ENCODE results near the gene NIPSNAP3A. TPM values are rescaled to one million over a fixed set of nuclear protein-coding genes. Genes with fewer than 3 reads are reported as not detected.

The NIPSNAP3A gene
- total RNA-seq, 1 experiment from 2014 or later, result 13.6 TPM

GRCh38 chr9:104748359-104749031, 1.0 kb downstream of the NIPSNAP3A start:
- Histone ChIP-seq H3K27ac (ENCODE audit: low read depth, low read length, poor library complexity, severe bottlenecking) (peak overlapping the region; percentile 79), H3K27me3 (replicated peaks; ENCODE audit: insufficient read depth, low read depth, low read length, poor library complexity) (no peaks in the 10 kb centered on the region), H3K4me1 (ENCODE audit: insufficient read depth, low read length, poor library complexity, severe bottlenecking) (no peaks in the 10 kb centered on the region), H3K9me3 (ENCODE audit: low read depth, low read length, poor library complexity, severe bottlenecking) (no peaks in the 10 kb centered on the region), H3K36me3 (ENCODE audit: insufficient read depth, low read length, poor library complexity, severe bottlenecking) (no peaks in the 10 kb centered on the region), H3K4me3 (ENCODE audit: low read depth, low read length, poor library complexity, severe bottlenecking) (peak overlapping the region; percentile 90)
- DNase-seq (ENCODE audit: low spot score), result peak; percentile 17
- TF ChIP-seq EZH2 (IDR thresholded peaks at IDR 0.05; ENCODE audit: borderline replicate concordance, low read depth, low read length, poor library complexity, severe bottlenecking) (no peak), CTCF (conservative IDR thresholded peaks at IDR 0.05; ENCODE audit: low read depth, low read length) (no peak)
- intact Hi-C loops (cut with micrococcal nuclease; ENCODE audit: unreplicated experiment), result no loop called here
- no TSS peak for BruUV-seq (replicated peaks)
- ChIA-PET CTCF (interaction anchor here (0.6 kb wide), 1 partner anchor 154 kb away, joined by 4 read pairs; no protein-coding TSS in a partner anchor), POLR2A (ENCODE audit: low non-redundant PET) (no interaction called here)

- BruUV-seq (replicated peaks), result no TSS peak
Observed at GRCh38 chr9:104750185-104750767, 2.8 kb downstream of the NIPSNAP3A start.

GRCh38 chr9:104758974-104759373, 11.5 kb downstream of the NIPSNAP3A start:
- no peaks in the 10 kb centered on the region for H3K4me1 ChIP-seq (ENCODE audit: insufficient read depth, low read length, poor library complexity, severe bottlenecking)
- POLR2A ChIA-PET (ENCODE audit: low non-redundant PET), result no interaction called here
- no peaks in the 10 kb centered on the region for H3K9me3 ChIP-seq (ENCODE audit: low read depth, low read length, poor library complexity, severe bottlenecking)
- CTCF ChIA-PET, result interaction anchor here (0.6 kb wide), 1 partner anchor 11 kb away, joined by 3 read pairs; no protein-coding TSS in a partner anchor
- no peaks in the 10 kb centered on the region for H3K27me3 ChIP-seq (replicated peaks; ENCODE audit: insufficient read depth, low read depth, low read length, poor library complexity)
- no peaks in the 10 kb centered on the region for H3K36me3 ChIP-seq (ENCODE audit: insufficient read depth, low read length, poor library complexity, severe bottlenecking)
- DNase-seq (ENCODE audit: low spot score), result no peak
- no peak overlapping the region for H3K4me3 ChIP-seq (ENCODE audit: low read depth, low read length, poor library complexity, severe bottlenecking)
- H3K27ac ChIP-seq (ENCODE audit: low read depth, low read length, poor library complexity, severe bottlenecking), result no peak overlapping the region
- intact Hi-C loops (cut with micrococcal nuclease; ENCODE audit: unreplicated experiment), result no loop called here
- no TSS peak for BruUV-seq (replicated peaks)
- TF ChIP-seq CTCF (conservative IDR thresholded peaks at IDR 0.05; ENCODE audit: low read depth, low read length) (no peak), EZH2 (IDR thresholded peaks at IDR 0.05; ENCODE audit: borderline replicate concordance, low read depth, low read length, poor library complexity, severe bottlenecking) (no peak)

More at GRCh38 chr9:104750185-104750767, 2.8 kb downstream of the NIPSNAP3A start:
- no peaks in the 10 kb centered on the region for H3K36me3 ChIP-seq (ENCODE audit: insufficient read depth, low read length, poor library complexity, severe bottlenecking)
- TF ChIP-seq EZH2 (IDR thresholded peaks at IDR 0.05; ENCODE audit: borderline replicate concordance, low read depth, low read length, poor library complexity, severe bottlenecking) (no peak), CTCF (conservative IDR thresholded peaks at IDR 0.05; ENCODE audit: low read depth, low read length) (no peak)
- H3K4me1 ChIP-seq (ENCODE audit: insufficient read depth, low read length, poor library complexity, severe bottlenecking), result no peaks in the 10 kb centered on the region
- no peak overlapping the region for H3K4me3 ChIP-seq (ENCODE audit: low read depth, low read length, poor library complexity, severe bottlenecking)
- DNase-seq (ENCODE audit: low spot score), result no peak
- POLR2A ChIA-PET (ENCODE audit: low non-redundant PET), result no interaction called here
- intact Hi-C loops (cut with micrococcal nuclease; ENCODE audit: unreplicated experiment), result no loop called here
- no peaks in the 10 kb centered on the region for H3K27me3 ChIP-seq (replicated peaks; ENCODE audit: insufficient read depth, low read depth, low read length, poor library complexity)
- CTCF ChIA-PET, result no interaction called here
- H3K27ac ChIP-seq (ENCODE audit: low read depth, low read length, poor library complexity, severe bottlenecking), result no peak overlapping the region
- H3K9me3 ChIP-seq (ENCODE audit: low read depth, low read length, poor library complexity, severe bottlenecking), result no peaks in the 10 kb centered on the region
